HG03378 (cell line): Measurements from ENCODE around the gene NHSL2.

Experiments used
- ATAC-seq: cut with Tn5 transposase; IDR thresholded peaks from one replicate; pipeline ENCODE4 v1.9.1; 2021; ENCODE audit warnings: mild to moderate bottlenecking, moderate library complexity; ENCODE audit not compliant: unreplicated experiment

NHSL2 gene

DNA sequence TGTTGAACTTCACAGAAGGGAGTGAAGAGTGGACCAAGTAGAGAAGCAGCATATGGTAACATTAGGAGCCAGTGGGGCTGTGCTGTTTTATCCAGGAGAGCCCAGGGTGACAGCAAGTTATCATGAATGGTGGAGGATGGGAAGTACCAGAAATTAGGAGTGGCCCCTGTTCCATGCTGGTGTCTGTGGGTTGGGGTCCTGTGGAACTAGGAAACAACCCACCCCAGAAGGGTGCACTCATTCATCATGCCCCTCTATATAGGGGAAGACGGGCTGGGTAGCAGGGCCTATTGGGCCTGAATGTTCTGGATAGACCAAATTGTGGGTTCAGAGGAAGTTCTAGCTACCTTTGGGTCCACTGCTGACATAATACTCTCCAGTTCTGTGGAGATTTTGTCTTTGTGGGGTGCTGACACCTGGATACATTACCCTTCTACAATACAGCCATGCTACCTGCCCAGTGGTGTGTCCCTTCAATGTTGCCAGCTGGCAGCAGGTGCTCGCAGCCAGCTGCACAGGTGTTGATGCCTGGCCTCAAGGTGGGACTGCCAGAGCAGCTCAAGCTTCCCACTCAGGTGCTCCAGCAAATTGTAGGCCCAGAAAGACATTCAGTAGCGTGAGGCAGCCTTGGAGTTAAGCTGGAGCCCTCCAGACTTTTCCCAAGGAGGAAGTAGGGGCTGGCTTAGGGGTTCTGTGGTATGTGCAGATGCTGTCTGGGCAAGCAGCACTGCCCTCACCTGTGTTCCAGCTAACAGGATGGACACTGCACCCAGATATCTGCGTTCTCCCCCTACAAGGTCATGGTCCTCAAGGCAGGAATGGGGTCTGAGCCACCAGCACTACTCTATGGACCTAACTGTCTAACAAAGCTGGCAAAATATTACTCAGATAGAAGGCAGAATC, 106.5 kb downstream of the NHSL2 start:
- no peak for ATAC-seq

DNA sequence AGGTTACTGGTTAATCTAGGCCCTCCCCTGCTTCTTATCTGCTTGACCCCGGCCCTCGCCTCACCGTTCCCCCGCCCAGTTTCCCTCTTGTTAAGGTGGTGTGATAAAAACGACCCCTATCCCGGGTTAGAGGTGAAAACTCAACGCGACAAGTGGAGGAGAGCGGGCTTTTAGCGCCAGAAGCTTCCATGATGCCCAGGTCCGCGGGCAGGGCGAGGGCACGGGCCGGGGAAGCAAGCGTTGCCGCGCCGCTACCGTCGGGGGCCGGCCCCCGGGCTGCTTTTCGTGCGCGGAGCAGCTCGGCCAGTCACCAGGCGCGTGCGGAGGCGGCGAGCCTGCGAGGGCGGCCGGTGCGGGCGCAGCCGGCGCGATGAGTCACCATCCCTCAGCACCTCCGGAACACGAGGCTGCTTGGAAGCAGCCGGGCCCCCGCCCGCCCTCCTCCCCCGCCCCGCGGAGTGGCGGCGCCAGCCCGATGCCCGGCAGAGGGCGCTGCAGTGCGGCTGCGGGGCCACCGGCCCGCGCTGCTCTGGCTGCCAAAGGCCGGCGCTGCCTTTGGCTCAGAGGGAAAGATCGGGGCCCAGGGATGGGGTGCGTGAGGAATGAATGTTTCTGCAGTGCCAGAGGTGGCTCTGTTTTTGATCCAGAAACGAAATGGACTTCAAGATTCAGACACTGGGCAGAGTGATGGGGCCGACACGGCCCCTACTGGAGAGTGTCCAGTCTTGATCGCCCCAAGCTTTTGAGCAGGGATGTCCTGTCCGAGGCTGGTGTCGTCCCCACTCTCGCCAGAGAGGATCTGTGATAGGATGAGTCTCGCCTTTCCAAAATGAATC, 107.8 kb downstream of the NHSL2 start:
- ATAC-seq: peak; percentile 52

DNA sequence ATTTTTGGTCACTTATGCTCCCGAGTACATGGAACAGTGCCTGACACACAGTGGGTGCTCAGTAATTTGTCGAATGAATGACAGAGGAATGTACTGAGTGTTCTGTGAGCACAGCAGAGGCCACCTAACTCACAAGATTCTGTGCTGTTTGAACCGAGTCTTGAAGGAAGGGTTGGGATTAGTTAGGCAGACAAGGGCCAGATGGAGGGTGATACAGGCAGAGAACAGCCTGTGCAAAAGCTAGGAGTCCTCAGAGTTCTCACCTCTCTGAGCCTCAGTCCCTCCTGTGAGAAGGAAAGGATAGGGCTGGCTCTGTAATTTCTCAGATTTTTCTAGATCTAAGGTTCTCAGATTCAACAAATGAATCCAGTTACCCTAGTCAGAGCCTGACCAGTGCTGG, 108.8 kb downstream of the NHSL2 start:
- ATAC-seq: no peak

DNA sequence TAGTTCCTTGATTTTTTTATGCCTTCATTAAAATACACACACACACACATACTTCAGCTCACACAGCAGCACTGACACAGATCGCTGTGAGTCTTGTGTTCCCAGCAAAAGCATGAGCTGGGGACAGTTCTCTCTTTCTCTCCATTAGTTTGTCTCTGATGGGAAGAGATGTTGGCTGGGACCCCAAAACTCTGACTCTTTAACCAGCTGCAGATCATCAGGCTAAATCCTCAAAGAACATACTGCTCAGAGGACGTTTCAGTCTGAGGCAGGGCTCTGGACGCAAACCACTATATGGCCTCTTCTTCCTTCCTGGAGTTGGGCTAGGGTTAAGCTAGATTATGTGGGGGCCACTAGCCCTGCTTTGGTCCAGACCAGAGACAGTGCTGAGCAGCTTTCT, 109.6 kb downstream of the NHSL2 start:
- no peak for ATAC-seq

DNA sequence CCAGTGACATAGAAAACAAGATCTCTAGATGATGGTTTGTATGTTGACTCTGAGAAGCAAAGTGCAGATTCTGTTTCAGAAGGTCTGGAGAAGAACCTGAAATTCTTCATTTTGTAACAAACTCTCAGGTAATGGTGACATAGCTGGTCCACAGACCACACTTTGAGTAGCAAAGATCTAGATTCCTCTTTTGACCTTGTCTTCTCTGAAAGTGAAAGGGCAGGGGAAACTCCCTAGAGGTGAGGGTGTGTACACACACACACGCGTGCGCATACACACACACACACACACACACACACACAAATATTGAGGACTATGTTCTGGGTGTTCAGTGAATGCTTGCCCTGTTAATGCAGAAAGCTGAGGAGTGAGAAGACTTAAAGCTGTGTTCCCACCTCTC, 110.1 kb downstream of the NHSL2 start:
- ATAC-seq: no peak

DNA sequence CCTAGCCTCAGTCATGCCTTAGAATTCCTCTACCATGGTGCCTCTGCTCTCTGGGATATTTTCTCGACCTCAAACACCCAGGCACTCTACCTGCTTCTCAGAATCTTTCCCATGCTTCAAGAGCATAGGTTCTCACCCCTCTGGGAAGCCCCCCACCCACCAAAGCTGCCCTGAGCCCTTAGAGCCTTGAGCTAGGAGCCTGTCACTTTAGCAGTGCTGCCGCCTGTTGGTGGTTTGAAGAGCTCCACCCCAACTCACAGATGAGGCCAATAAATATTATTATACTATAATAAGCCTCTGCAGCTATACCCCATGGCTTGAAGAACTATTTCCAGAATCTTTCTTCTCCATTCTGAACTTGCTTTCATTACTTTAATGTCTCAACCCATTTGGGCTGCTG, 111.3 kb downstream of the NHSL2 start:
- no peak for ATAC-seq

DNA sequence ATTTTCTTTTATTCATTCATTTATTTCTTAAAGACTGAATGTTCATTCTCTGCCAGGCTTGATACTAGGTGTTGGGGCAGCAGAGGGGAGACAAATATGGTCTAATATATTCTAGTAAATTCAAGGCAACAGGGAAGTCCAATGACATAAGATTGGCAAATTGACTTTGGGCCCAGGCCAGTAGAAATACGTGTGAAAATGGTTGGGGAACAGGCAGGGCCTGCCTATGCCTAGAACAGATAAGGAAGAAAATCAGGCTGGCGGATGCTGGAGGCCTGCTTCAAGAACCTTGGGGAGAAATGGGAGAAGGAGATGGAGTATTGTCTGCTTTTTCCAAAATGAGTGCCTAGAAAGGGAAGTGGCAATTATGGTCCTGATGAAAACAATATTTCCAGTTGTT, 112.4 kb downstream of the NHSL2 start:
- no peak for ATAC-seq

DNA sequence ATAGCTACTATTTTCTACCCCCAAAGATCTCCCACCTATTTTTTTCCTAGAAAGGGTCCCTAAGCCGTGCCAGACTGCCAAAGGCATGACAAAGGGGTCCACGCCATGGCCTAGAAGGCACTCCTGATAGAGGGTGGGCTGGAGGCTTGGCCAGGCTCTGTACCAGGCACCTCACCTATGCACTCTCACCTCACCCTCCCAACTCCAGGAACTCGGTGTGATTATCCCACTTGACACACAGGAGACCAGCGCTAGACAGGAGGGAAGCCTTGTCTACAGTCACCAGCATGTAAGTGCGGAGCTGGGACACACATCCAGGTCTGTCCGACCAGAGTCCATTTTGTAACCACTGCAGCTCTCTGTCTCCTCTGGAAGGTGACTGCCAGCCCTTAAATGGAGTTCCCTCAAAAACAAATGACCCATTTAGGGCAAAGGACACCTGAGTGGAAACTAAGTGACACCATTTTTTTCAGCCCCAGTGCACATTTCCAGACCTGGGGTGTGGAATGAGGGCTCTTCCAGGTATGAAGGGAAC, 114.7 kb downstream of the NHSL2 start:
- no peak for ATAC-seq

DNA sequence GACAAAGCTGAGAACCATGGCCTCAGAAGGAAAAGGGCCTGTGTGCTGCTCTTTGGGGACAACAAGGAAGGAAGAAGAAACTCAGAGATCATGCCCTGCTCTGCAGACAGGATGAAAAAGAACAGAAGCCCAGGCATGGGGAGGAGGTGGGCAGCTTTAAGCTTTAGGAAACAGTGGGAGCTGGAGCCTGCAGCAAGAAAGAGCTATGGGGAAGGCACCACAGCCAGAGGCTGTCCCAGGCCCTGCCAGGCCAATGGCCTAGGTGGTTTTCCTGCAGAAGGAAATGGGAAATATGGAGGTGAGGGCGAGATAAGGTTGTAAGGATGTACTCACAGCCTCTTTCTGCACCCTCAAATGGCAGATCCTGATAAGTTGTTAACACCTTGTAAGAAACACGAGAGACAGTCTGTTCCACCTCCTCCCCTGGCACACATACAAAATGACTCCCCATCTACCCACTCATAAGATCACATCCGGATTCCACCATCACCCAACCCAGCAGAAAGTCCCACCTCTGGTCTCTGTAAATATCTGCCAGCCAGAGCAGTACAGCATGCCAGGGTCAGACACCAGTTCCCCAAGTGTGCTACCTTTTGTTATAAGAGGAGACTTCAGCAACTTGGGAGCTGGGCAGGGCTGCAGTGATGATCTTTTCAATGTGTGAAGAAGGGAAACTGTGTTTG, 115.8 kb downstream of the NHSL2 start:
- peak; percentile 74 for ATAC-seq

DNA sequence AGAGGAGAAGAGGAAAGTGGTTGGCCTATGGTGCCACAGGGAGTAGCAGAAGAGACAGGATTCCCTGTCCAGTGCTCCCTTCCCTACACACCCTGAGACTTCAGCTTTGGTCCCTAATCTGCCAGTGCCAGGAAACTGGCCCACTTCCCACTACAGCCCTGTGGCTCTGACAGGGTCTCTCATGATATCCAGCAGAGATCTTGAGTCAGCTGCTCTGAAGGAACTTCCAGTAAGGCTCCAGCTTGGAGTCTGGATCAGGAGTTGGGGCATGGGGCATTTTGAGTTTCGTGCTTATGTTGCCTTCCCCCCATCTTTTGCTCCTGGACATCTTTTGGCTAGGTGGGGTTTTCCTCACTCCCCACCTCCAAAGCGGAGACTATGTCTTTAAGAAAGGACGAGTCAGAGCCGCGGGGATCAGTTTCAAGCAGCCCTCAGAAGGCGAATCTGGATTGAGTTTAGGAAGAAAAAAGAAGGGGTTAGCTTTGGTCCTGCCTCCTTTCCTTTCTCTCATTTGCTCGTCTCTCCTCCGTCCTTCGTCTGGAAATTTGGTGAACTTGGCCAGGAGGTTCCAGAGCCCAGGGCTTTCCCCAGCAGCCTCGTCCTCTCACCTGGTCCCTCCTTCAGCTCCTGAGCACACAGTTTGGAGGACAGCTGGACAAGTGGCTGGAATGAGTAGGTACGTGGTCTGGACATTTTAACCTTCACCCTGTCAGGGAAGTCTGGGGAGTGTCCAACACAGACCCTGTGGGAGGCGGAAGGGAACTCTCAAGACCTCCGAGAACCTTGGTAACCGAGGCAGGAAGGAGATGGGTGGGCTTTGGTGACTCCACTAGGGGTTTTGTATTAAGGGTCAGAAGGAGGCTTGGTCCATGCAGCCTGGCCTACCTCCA, 116.6 kb downstream of the NHSL2 start:
- ATAC-seq: no peak

DNA sequence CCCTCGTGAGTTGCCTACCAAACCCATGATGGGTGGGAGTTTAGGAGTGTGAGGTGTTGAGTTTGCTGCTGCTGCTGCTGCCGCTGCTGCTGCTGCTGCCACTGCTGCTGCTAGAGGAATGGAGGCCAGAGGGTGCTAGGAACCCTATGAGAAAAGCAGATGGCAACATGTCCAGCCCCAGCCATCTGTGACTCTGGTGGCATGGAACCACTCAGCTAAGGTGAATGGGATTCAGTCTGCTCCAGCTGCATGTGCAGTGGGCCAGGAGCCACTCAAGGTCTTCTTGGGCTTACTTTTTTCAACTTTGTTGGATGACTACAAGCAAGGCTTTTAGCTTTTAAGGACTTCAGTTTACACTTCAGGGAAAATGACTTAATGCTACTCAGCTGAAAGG, 117.3 kb downstream of the NHSL2 start:
- ATAC-seq: no peak

DNA sequence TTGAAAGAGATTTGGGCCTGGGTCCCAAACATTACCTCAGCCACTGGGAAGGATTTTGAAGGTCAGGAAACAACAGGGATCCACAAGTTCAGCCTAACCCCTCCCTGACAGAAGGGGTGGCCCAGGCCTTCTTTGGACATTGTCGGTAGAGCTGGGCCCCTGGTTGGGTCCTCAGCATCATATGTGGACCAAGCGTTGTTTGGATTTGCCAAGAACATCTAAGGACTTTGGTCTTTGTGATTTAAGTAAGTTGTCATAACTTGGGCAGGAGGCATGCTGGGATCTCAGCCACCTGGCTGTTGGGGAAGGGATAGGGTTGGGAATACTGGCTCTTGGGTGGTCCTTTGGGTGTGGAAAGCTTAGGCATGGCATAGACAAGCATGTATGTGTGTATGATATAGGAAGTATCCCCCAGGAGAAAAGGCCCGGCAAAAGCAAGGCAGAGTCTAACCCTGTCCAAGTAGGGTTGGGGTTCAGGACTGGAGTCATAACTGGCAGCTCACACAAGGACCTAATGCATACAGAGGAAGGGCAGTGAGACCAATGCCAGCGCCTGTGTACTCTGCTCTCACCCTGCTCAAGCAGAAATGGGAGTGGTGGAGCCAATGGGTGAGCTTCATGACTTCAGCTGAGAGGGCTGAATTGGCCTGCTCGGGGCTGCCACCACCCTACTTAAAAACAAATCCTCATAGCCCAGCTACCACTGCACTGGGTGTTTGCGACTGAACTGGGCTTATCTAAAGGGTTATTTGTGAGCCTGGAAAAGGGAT, 118.2 kb downstream of the NHSL2 start:
- ATAC-seq: no peak

DNA sequence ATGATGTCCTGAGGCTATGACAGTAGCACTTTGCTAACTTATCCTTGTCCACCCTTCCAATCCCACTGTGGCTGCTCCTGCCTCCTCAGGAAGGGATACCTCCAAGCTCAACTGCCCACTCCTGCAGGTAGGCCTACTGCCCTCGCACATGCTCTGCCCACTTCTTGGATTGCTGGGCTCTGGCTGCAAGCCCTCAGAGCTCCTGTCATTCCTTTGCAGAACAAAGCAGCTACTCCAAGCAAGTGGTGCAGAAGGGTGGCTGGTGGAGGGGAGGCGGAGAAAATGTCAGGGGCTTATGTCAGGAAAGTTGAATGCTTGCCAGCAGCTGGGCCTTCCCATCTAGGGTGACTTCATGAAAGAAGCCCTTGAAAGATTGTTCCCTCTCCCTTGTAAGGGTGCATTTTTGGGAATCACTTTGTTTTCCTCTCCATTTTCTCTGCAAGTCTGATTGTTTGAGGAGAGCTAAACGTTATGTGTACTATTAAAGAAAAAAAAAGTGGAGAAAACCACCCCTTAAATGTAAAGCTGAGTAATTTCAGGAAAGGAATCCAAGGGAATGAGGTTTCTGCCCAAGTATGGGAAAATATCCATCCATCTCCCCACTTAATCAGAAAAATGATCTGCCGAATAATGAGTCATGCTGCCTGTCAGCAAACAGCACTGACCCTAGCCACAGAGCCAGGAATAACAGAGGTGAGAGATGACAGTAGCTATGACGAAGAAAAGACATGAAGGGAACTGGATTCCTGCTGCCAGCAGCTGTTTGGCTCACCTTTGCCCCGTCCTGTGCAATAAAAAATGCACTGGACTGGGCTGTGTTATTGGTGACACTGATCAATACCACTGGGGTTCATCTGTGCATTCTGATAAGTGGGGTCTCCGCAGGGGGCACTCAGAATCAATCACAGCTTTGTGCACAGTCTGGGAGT, 119.1 kb downstream of the NHSL2 start:
- ATAC-seq: no peak

DNA sequence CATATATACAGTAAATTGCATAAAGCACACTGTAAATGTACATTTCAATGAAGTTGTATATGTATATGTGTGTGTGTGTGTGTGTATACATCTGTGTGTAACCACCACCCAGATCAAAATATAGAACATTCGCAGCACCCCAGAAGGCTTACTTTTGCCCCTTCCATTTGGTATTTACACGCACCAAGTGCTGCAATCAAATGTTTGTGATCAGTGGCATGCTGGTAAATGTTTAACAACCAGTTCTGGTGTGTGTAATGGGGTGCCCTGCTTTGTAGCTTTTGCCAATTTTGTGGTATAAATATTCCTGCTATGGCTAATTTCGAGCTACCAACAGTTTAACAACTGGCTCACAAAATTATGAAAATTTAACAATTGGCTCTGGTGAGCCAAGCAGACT, 119.8 kb downstream of the NHSL2 start:
- no peak for ATAC-seq

DNA sequence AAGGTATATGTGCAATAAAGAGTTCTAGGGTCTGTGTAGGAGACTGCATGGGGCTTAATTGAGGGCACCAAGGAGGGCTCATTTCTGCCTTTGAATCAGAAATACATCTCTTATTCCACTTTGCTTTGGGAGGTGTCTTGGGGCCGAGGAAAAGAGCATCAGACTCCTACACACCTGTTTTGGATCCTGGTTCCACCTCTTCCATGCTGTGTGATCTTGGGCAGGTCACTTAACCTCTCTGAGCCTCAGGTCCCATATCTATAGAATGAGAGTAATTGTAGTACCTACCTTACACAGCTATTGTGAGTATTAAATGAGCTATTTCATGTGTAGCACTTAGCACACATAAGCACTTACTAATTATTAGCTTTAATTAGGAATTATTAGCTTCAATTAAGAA, 120.5 kb downstream of the NHSL2 start:
- no peak for ATAC-seq

DNA sequence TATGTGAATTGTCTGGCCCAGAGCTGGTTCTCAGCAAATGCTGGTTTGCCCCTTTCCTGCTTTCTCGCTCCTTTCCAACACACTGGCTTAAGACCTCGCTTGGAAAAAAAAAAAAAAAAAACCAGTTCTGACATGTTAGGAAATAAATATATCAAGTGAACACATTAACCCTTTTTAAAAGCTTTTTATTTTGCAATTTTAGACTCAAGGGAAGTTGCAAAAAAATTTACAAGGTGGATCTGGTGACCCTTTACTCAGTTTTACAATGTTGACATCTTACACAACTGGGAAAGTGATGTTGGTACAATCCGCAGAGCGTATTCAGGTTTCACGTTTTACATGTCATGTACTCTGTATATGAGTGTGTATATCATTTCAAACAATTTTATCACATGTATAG, 121.0 kb downstream of the NHSL2 start:
- ATAC-seq: no peak

DNA sequence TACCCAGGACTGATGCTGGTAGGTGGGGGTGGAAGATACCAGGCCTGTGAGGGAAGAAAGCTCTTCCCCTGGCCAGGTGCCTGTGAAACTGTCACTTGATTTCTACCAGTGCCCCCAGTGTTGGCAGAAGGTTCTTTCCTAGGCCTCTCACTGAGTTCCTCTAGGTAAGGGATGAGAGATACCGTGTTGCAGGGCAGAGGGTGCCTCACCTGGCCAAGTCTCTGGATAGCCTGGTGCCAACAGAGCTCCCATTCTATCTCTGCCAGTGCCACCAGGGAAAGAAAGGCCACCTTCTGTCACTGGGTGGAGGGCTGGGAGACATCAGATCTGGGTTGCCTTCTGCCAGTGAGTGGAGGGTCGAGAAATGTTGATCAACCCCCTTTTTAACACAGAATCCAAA, 127.0 kb downstream of the NHSL2 start:
- no peak for ATAC-seq

DNA sequence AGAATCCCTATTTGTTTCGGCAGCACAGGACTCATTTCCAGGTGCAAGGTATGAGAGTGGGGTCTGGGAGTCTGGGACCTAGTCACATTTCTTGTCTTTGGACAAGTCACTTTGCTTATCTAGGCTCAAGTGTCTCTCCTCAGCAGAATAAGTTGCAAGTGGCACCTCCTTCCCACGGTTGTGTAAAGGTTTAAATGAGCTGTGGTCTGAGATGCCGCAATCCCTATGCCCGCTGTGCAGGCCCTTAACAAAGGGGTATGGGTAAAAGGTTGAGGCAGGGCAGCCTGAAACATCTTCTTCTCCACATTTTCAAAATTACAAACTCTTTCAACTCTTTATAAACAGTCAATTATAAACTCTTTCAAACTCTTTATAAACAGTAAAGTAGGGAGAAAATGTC, 127.4 kb downstream of the NHSL2 start:
- ATAC-seq: no peak
